Naive B cell (primary cell): ENCODE results near the gene LRFN2. TPM values are rescaled to one million over a fixed set of nuclear protein-coding genes. Genes with fewer than 3 reads are reported as not detected.

Source experiments
- ATAC-seq, 2 donors: fragments of 150-1000 bp; cut with Tn5 transposase; 2 replicates each; pipeline ENCODE4 v1.10.0; 2021; ENCODE audit warnings: low read depth in 2 of 2, mild to moderate bottlenecking in 2 of 2, moderate library complexity in 2 of 2
- DNase-seq: peaks from one replicate; pipeline ENCODE4 v3.0.0; 2022
- H3K27ac Mint-ChIP-seq, 6 donors: one replicate each; pipeline ENCODE4 v1.8.0; 2020 to 2022; ENCODE audit warnings: mild to moderate bottlenecking in 6 of 6, mixed read lengths in 6 of 6, moderate library complexity in 5 of 6, inconsistent platforms in 2 of 6
- H3K27me3 Mint-ChIP-seq, 3 donors: one replicate each; pipeline ENCODE4 v1.8.0; 2021 to 2022; ENCODE audit warnings: mixed read lengths in 3 of 3, mild to moderate bottlenecking in 1 of 3
- H3K36me3 Mint-ChIP-seq, 2 donors: one replicate each; pipeline ENCODE4 v1.8.0; 2020 to 2022; ENCODE audit warnings: mixed read lengths in 2 of 2, inconsistent platforms in 1 of 2, mild to moderate bottlenecking in 1 of 2
- H3K4me1 Mint-ChIP-seq, 3 donors: one replicate each; pipeline ENCODE4 v1.8.0; 2020 to 2022; ENCODE audit warnings: mixed read lengths in 3 of 3, inconsistent platforms in 1 of 3, mild to moderate bottlenecking in 1 of 3, moderate library complexity in 1 of 3
- H3K4me3 Mint-ChIP-seq, 8 donors: one replicate each; pipeline ENCODE4 v1.8.0; 2020 to 2022; ENCODE audit warnings: mild to moderate bottlenecking in 8 of 8, mixed read lengths in 8 of 8, moderate library complexity in 8 of 8, inconsistent platforms in 2 of 8
- H3K9me3 Mint-ChIP-seq, 7 donors: one replicate each; pipeline ENCODE4 v1.8.0; 2020 to 2022; ENCODE audit warnings: mixed read lengths in 7 of 7, mild to moderate bottlenecking in 5 of 7, inconsistent platforms in 2 of 7, moderate library complexity in 1 of 7
- polyA plus RNA-seq, 6 donors: library from polyadenylated mRNA; unstranded; fragments of 300-500 nt; fragmentation: Illumina TruSeq; gene quantifications; one replicate each; pipeline ENCODE4 v1.2.3, GENCODE V29; 2021; ENCODE audit warnings: low read depth in 6 of 6

The LRFN2 gene
- polyA plus RNA-seq, 6 donors from 2014 or later: not detected

GRCh38 chr6:40437631-40438030 lies 149.5 kb downstream of the LRFN2 start:
- no peak for DNase-seq
- Mint-ChIP-seq H3K4me1 (no peaks in the 10 kb centered on the region), H3K27me3 (no peaks in the 10 kb centered on the region), H3K36me3 (no peaks in the 10 kb centered on the region), H3K27ac (no peak overlapping the region), H3K4me3 (no peak overlapping the region), H3K9me3 (no peaks in the 10 kb centered on the region)
- ATAC-seq: no peak

DNA sequence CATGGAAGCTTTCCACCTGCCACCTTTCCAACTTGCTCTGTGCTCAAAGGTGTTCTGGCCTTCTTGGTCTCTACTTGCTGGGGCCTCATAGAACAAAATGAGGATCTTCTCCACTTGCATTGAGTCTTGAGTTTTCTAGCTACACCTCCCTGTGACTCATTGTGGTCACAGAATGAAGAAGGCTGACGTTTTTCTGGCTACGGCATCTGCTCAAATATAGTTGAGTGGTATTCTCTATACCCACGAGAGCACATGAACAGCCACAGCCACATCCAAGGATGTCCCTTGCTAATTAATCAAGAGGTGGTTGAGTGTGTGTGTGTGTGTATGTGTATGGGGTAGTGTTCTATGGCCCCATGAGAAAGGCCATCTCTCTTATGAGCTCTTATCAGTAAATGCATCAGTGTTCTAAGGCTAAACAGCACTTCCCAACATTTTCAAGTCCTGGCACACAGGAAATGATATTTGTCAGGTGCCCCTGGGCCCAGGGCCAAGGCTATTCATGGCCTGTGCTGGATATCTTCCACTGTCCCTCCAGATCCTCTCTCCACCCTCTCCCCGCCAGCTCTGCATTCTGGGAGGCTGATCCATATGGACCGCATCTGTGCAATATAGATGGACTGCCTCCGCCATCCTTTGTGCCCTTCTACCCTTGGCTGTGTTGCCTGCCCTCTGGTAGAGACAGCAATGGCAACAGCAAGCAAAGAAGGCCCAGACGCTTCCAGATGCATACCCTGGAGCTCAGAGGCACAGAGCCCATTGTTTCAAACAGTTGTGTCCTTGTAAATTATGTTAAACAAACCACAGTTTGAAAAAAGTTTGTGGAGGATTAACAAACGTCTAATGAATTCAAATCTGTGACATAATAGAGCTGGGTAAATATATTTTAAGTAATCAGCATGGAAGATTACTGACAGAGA lies 150.2 kb downstream of the LRFN2 start:
- Mint-ChIP-seq H3K36me3 (no peaks in the 10 kb centered on the region), H3K4me3 (no peak overlapping the region), H3K27me3 (no peaks in the 10 kb centered on the region), H3K4me1 (no peaks in the 10 kb centered on the region), H3K27ac (no peak overlapping the region), H3K9me3 (no peaks in the 10 kb centered on the region)
- DNase-seq (no peak), ATAC-seq (no peak)

DNA sequence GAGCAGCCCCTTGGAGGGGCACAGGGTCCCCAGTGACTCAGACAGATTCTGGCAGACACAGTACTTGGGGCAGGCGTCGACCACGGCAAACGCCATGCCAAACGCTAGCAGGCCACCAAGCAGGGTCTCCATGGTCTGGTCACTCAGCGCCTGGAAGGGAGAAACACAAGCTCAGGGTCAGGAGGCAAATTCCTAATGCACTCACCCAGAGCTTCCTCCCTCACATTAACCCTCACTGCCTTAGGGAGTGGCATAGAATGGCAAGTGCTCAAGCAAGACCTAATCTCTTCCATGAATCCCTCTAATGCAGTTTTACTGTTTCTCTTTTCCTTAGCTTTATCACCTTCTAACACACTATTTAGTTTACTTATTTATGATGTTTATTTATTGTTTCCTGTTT lies 154.2 kb downstream of the LRFN2 start:
- no peak overlapping the region for H3K27ac Mint-ChIP-seq
- no peaks in the 10 kb centered on the region for H3K4me1 Mint-ChIP-seq
- no peaks in the 10 kb centered on the region for H3K9me3 Mint-ChIP-seq
- DNase-seq: no peak
- no peak overlapping the region for H3K4me3 Mint-ChIP-seq
- no peaks in the 10 kb centered on the region for H3K27me3 Mint-ChIP-seq
- ATAC-seq: no peak
- H3K36me3 Mint-ChIP-seq: no peaks in the 10 kb centered on the region

GRCh38 chr6:40431706-40432105 lies 155.5 kb downstream of the LRFN2 start:
- Mint-ChIP-seq H3K4me1 (no peaks in the 10 kb centered on the region), H3K9me3 (no peaks in the 10 kb centered on the region), H3K27ac (no peak overlapping the region), H3K4me3 (no peak overlapping the region), H3K27me3 (no peaks in the 10 kb centered on the region), H3K36me3 (no peaks in the 10 kb centered on the region)
- no peak for DNase-seq
- no peak for ATAC-seq

GRCh38 chr6:40427196-40427595 lies 160.0 kb downstream of the LRFN2 start:
- Mint-ChIP-seq H3K9me3 (no peaks in the 10 kb centered on the region), H3K36me3 (no peaks in the 10 kb centered on the region), H3K4me1 (no peaks in the 10 kb centered on the region), H3K27ac (no peak overlapping the region), H3K4me3 (no peak overlapping the region), H3K27me3 (no peaks in the 10 kb centered on the region)
- DNase-seq (no peak), ATAC-seq (no peak)

DNA sequence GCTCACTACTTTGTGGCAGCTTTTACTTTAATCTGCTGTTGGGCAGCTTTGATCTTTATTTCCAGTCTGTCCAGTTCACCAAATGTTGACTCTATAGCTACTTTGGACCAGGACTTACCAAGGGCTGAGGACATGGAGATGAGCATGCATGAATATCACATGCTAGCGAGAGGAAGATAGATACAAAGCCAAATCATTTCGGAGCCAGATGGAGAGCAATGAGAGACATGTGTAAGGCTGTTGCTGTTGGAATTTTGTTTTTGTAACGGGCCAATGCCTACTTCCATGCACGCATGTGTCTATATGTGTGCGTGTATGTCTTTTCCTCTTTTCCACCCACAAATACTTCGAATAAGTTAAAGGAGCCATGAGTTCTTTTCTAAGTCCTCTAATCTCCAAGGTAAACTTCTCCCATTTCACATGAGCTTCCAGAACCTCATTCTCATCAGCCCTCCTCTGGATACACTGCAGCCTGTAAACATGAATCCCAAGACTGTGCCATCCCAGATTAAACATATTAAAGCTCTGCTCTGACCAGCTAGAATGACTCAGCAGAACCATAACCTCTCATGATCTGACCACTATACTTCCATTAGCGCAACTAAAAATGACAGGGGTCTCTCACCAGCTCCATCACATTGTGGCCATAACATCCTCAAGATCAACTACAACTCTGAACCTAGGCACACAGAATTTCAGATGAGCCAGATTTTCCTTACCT lies 160.7 kb downstream of the LRFN2 start:
- H3K4me3 Mint-ChIP-seq: no peak overlapping the region
- DNase-seq (no peak), ATAC-seq (no peak)
- no peaks in the 10 kb centered on the region for H3K4me1 Mint-ChIP-seq
- H3K36me3 Mint-ChIP-seq: no peaks in the 10 kb centered on the region
- no peak overlapping the region for H3K27ac Mint-ChIP-seq
- no peaks in the 10 kb centered on the region for H3K27me3 Mint-ChIP-seq
- no peaks in the 10 kb centered on the region for H3K9me3 Mint-ChIP-seq

DNA sequence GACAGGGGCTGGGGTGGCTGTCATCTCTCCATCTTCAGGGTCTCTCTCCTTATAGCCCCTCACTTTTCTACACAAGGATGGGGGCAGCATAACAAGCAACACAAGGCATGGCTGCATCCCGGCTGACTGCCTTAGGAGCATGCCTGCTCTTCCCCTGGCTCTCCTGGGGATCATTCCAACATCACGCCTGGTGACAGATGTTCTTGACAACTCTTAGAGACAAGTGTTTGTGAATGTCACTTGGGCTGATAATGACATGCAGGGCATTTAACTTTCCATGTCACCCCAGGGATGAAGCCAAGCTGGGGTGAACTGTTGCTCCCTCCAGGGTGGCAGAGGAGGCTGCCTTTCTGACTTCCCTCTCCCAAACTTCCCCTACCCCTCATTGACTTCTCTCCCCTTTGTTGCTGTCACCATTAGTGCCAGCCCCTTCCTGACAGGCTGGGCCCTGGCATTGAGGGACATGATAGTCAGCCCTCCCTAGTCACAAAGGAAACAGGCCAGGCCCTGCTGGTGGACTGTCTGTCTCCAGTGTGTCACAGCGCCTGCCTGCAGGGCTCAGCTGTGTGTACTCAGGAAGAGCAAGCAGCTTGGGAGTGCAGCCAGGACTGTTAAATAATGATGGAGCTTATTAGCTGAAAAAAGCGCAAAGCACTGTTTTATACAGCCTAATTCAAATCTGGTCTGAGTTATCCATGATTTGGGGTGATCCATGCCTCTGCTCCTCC lies 161.8 kb downstream of the LRFN2 start:
- Mint-ChIP-seq H3K4me1 (no peaks in the 10 kb centered on the region), H3K9me3 (no peaks in the 10 kb centered on the region), H3K36me3 (no peaks in the 10 kb centered on the region), H3K27ac (no peak overlapping the region), H3K27me3 (no peaks in the 10 kb centered on the region), H3K4me3 (no peak overlapping the region)
- ATAC-seq (no peak), DNase-seq (no peak)

DNA sequence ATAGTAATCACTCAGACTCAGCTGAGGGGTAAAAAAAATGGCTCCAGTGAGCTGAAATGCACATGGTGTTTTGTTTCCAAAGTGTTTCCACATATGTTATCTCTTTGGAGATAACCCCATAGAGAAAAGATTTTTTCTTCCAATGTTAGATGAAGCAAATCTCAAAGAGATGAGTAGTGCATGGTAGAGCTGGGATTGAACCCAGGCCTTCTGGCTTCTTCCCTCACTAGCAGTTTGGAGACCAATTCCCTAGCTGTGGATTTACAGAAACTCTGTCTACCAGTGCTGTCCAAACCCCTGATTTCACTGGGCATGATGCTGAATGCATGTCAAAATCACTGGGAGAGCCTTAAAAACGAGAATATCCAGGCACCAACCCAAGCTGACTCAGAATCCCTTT lies 165.1 kb downstream of the LRFN2 start:
- H3K27me3 Mint-ChIP-seq: no peaks in the 10 kb centered on the region
- H3K4me3 Mint-ChIP-seq: no peak overlapping the region
- no peak for DNase-seq
- H3K4me1 Mint-ChIP-seq: no peaks in the 10 kb centered on the region
- no peak overlapping the region for H3K27ac Mint-ChIP-seq
- no peaks in the 10 kb centered on the region for H3K36me3 Mint-ChIP-seq
- H3K9me3 Mint-ChIP-seq: no peaks in the 10 kb centered on the region
- no peak for ATAC-seq

GRCh38 chr6:40419946-40420728 lies 167.0 kb downstream of the LRFN2 start:
- peak overlapping the region in 1 of 6 donors; percentile 29 for H3K27ac Mint-ChIP-seq
- H3K4me1 Mint-ChIP-seq: no peaks in the 10 kb centered on the region
- no peak overlapping the region for H3K4me3 Mint-ChIP-seq
- ATAC-seq (no peak), DNase-seq (no peak)
- H3K9me3 Mint-ChIP-seq: no peaks in the 10 kb centered on the region
- H3K36me3 Mint-ChIP-seq: no peaks in the 10 kb centered on the region
- H3K27me3 Mint-ChIP-seq: no peaks in the 10 kb centered on the region

DNA sequence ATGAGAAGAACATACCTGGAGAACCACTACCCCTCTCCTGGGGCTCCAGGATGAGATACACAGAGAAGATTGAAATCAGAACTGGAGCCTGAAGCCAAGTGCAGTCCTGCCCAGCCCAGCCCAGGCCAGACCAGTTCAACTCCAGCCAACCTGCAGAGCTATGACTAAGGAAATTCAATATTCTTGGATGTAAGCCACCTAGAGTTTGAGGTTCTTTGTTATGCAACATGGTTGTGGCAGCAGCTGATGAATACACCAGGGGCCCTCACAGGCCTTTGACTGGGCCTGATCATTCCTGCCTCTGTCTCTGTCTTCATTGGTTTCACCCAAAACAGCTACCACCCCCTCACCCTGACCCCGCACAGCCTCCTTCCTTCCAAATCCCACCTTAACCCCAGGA lies 167.8 kb downstream of the LRFN2 start:
- DNase-seq: no peak
- ATAC-seq: no peak
- Mint-ChIP-seq H3K4me3 (peak overlapping the region in 1 of 8 donors; percentile 66), H3K9me3 (no peaks in the 10 kb centered on the region), H3K4me1 (no peaks in the 10 kb centered on the region), H3K36me3 (no peaks in the 10 kb centered on the region), H3K27me3 (no peaks in the 10 kb centered on the region), H3K27ac (no peak overlapping the region)

GRCh38 chr6:40417031-40417430 lies 170.1 kb downstream of the LRFN2 start:
- H3K9me3 Mint-ChIP-seq: no peaks in the 10 kb centered on the region
- H3K4me3 Mint-ChIP-seq: no peak overlapping the region
- no peaks in the 10 kb centered on the region for H3K4me1 Mint-ChIP-seq
- H3K27ac Mint-ChIP-seq: no peak overlapping the region
- H3K27me3 Mint-ChIP-seq: no peaks in the 10 kb centered on the region
- no peaks in the 10 kb centered on the region for H3K36me3 Mint-ChIP-seq
- DNase-seq (no peak), ATAC-seq (no peak)

GRCh38 chr6:40414617-40415016 lies 172.5 kb downstream of the LRFN2 start:
- Mint-ChIP-seq H3K4me3 (no peak overlapping the region), H3K9me3 (no peaks in the 10 kb centered on the region), H3K36me3 (no peaks in the 10 kb centered on the region), H3K27me3 (no peaks in the 10 kb centered on the region), H3K27ac (no peak overlapping the region), H3K4me1 (no peaks in the 10 kb centered on the region)
- ATAC-seq: no peak
- no peak for DNase-seq

GRCh38 chr6:40413239-40413638 lies 173.9 kb downstream of the LRFN2 start:
- Mint-ChIP-seq H3K27me3 (no peaks in the 10 kb centered on the region), H3K4me3 (no peak overlapping the region), H3K36me3 (no peaks in the 10 kb centered on the region), H3K9me3 (no peaks in the 10 kb centered on the region), H3K4me1 (no peaks in the 10 kb centered on the region), H3K27ac (peak overlapping the region in 2 of 6 donors; percentile 32 to 50)
- DNase-seq (no peak), ATAC-seq (no peak)
